Measurements from ENCODE around the gene THNSL1.

GRCh38 chr10:24991298-24991697 lies 25.1 kb upstream of the THNSL1 start:
- TF ChIP-seq KAT7 (CRISPR knock-in tag; IDR thresholded peaks at IDR 0.05; ENCODE audit: borderline replicate concordance): no peak
- TF ChIP-seq MYBL2 (CRISPR knock-in tag; IDR thresholded peaks at IDR 0.05): no peak
- TF ChIP-seq, protein P1, sequence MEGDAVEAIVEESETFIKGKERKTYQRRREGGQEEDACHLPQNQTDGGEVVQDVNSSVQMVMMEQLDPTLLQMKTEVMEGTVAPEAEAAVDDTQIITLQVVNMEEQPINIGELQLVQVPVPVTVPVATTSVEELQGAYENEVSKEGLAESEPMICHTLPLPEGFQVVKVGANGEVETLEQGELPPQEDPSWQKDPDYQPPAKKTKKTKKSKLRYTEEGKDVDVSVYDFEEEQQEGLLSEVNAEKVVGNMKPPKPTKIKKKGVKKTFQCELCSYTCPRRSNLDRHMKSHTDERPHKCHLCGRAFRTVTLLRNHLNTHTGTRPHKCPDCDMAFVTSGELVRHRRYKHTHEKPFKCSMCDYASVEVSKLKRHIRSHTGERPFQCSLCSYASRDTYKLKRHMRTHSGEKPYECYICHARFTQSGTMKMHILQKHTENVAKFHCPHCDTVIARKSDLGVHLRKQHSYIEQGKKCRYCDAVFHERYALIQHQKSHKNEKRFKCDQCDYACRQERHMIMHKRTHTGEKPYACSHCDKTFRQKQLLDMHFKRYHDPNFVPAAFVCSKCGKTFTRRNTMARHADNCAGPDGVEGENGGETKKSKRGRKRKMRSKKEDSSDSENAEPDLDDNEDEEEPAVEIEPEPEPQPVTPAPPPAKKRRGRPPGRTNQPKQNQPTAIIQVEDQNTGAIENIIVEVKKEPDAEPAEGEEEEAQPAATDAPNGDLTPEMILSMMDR (IDR thresholded peaks at IDR 0.05): no peak
- TF ChIP-seq, protein P2, sequence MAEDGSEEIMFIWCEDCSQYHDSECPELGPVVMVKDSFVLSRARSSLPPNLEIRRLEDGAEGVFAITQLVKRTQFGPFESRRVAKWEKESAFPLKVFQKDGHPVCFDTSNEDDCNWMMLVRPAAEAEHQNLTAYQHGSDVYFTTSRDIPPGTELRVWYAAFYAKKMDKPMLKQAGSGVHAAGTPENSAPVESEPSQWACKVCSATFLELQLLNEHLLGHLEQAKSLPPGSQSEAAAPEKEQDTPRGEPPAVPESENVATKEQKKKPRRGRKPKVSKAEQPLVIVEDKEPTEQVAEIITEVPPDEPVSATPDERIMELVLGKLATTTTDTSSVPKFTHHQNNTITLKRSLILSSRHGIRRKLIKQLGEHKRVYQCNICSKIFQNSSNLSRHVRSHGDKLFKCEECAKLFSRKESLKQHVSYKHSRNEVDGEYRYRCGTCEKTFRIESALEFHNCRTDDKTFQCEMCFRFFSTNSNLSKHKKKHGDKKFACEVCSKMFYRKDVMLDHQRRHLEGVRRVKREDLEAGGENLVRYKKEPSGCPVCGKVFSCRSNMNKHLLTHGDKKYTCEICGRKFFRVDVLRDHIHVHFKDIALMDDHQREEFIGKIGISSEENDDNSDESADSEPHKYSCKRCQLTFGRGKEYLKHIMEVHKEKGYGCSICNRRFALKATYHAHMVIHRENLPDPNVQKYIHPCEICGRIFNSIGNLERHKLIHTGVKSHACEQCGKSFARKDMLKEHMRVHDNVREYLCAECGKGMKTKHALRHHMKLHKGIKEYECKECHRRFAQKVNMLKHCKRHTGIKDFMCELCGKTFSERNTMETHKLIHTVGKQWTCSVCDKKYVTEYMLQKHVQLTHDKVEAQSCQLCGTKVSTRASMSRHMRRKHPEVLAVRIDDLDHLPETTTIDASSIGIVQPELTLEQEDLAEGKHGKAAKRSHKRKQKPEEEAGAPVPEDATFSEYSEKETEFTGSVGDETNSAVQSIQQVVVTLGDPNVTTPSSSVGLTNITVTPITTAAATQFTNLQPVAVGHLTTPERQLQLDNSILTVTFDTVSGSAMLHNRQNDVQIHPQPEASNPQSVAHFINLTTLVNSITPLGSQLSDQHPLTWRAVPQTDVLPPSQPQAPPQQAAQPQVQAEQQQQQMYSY (CRISPR knock-in tag; IDR thresholded peaks at IDR 0.05): no peak
- no peak for TF ChIP-seq SP1 (CRISPR knock-in tag; conservative IDR thresholded peaks at IDR 0.05)
- TF ChIP-seq USF2 (CRISPR knock-in tag; IDR thresholded peaks at IDR 0.05): no peak

All from WTC11 (cell line).